Measurements from ENCODE around the gene MRPS15. TPM values are rescaled to one million over a fixed set of nuclear protein-coding genes. Genes with fewer than 3 reads are reported as not detected.
A peak's percentile ranks its signal among the peaks of the same experiment; 100 is the strongest.

The MRPS15 gene
- total RNA-seq, 1 donor from 2014 or later: 72.0 TPM

- TF ChIP-seq, protein P1, sequence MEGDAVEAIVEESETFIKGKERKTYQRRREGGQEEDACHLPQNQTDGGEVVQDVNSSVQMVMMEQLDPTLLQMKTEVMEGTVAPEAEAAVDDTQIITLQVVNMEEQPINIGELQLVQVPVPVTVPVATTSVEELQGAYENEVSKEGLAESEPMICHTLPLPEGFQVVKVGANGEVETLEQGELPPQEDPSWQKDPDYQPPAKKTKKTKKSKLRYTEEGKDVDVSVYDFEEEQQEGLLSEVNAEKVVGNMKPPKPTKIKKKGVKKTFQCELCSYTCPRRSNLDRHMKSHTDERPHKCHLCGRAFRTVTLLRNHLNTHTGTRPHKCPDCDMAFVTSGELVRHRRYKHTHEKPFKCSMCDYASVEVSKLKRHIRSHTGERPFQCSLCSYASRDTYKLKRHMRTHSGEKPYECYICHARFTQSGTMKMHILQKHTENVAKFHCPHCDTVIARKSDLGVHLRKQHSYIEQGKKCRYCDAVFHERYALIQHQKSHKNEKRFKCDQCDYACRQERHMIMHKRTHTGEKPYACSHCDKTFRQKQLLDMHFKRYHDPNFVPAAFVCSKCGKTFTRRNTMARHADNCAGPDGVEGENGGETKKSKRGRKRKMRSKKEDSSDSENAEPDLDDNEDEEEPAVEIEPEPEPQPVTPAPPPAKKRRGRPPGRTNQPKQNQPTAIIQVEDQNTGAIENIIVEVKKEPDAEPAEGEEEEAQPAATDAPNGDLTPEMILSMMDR (IDR thresholded peaks at IDR 0.05; ENCODE audit: unreplicated experiment): no peak
- Mint-ChIP-seq H3K4me3 (ENCODE audit: low read depth) (no peak overlapping the region), H3K27ac (no peak overlapping the region), H3K27me3 (no peaks in the 10 kb centered on the region), H3K9me3 (ENCODE audit: low read depth) (no peaks in the 10 kb centered on the region), H3K4me1 (ENCODE audit: low read depth) (peaks cover 7% of the 10 kb centered on the region), H3K36me3 (ENCODE audit: insufficient read depth) (peaks cover 4% of the 10 kb centered on the region)
- DNase-seq (ENCODE audit: low spot score, unreplicated experiment): no peak
Measured at GRCh38 chr1:36442337-36442736, 21.8 kb downstream of the MRPS15 start.

DNA sequence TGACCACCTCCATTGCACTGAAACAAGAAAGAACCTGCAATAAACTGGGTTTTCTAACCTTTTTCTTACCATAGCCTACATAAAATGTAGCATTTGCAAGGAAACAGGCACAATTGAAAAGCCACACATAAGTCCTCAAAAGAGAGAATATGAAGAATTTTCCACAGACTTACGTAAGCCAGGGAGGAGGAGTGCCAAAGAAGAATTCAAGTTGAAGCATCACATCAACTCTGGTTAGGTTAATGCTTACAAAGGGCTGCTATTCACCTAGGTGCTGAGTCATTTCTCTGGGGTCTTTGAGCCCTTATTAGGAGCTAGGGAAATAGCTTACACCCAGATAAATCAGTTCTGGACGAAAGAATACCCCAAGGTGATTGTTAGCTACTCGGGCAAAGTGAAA is 23.5 kb downstream of the MRPS15 start:
- Mint-ChIP-seq H3K36me3 (ENCODE audit: insufficient read depth) (peaks cover 6% of the 10 kb centered on the region), H3K4me1 (ENCODE audit: low read depth) (peaks cover 7% of the 10 kb centered on the region), H3K9me3 (ENCODE audit: low read depth) (no peaks in the 10 kb centered on the region), H3K27ac (peak overlapping the region; percentile 16), H3K4me3 (ENCODE audit: low read depth) (no peak overlapping the region), H3K27me3 (no peaks in the 10 kb centered on the region)
- TF ChIP-seq, protein P1 (IDR thresholded peaks at IDR 0.05; ENCODE audit: unreplicated experiment): no peak
- no peak for DNase-seq (ENCODE audit: low spot score, unreplicated experiment)

DNA sequence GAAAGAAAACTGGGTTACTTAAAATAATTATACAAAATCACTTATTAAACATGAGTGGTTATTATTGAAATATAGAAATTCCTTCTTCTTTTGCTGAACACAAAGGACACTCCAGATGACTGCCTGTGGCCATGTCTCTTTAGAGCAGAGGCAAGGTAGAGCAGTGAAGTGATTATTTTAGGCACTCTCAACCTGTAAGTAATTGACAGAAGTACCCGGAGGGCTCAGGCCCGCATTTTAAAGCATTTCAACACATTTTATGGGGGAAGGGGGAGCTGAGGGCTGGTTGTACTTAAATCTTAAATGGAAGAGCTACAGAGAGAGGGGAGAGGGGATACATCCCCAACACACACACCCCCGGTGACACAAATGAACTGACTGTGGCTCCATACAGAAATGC is 24.1 kb downstream of the MRPS15 start:
- Mint-ChIP-seq H3K27ac (peak overlapping the region; percentile 22), H3K4me3 (ENCODE audit: low read depth) (no peak overlapping the region), H3K36me3 (ENCODE audit: insufficient read depth) (peaks cover 6% of the 10 kb centered on the region), H3K27me3 (no peaks in the 10 kb centered on the region), H3K9me3 (ENCODE audit: low read depth) (no peaks in the 10 kb centered on the region), H3K4me1 (ENCODE audit: low read depth) (peaks cover 7% of the 10 kb centered on the region)
- TF ChIP-seq, protein P1 (IDR thresholded peaks at IDR 0.05; ENCODE audit: unreplicated experiment): no peak
- DNase-seq (ENCODE audit: low spot score, unreplicated experiment): no peak

DNA sequence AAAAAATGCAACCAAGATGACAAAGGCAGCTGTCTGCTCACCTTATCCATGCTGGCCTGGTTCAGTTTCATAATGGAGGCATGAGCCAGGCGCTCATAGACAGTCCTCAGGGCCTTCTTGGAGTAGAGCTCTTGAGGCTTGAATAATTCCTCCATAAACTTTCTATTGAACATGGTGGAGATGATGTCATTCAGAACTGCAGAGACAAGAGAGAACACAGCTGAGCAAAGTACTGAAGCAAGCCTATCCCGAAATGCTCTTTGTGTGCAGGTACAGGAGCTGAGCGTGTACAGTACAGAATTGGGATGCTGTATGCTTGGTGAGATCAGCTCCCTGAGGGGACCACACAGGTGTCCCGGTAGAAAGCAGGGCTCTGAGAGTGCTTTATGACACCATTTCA is 25.5 kb downstream of the MRPS15 start:
- Mint-ChIP-seq H3K4me1 (ENCODE audit: low read depth) (peaks cover 7% of the 10 kb centered on the region), H3K4me3 (ENCODE audit: low read depth) (no peak overlapping the region), H3K36me3 (ENCODE audit: insufficient read depth) (peaks cover 8% of the 10 kb centered on the region), H3K9me3 (ENCODE audit: low read depth) (no peaks in the 10 kb centered on the region), H3K27ac (peak overlapping the region; percentile 24), H3K27me3 (no peaks in the 10 kb centered on the region)
- DNase-seq (ENCODE audit: low spot score, unreplicated experiment): no peak
- TF ChIP-seq, protein P1 (IDR thresholded peaks at IDR 0.05; ENCODE audit: unreplicated experiment): no peak

DNA sequence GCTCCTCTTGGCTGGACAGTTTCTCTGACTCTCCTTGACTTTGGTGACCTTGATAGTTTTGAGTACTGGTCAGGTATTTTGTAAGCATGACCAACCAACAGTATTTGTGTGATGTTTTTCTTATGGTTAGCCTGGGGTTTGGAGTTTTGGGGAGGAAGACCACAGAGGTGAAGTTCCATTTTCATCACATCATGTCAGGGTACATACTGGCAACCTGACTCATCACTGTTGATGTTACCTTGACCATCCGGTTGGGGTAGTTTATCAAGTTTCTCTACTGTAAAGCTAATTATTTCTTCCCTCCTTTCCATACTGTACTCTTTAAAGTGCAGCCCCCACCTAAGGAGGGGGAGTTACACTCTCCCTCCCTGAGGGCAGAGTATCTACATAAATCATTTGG is 27.4 kb downstream of the MRPS15 start:
- Mint-ChIP-seq H3K36me3 (ENCODE audit: insufficient read depth) (peaks cover 11% of the 10 kb centered on the region), H3K27ac (no peak overlapping the region), H3K9me3 (ENCODE audit: low read depth) (no peaks in the 10 kb centered on the region), H3K4me3 (ENCODE audit: low read depth) (no peak overlapping the region), H3K27me3 (no peaks in the 10 kb centered on the region), H3K4me1 (ENCODE audit: low read depth) (peaks cover 15% of the 10 kb centered on the region)
- DNase-seq (ENCODE audit: low spot score, unreplicated experiment): no peak
- TF ChIP-seq, protein P1 (IDR thresholded peaks at IDR 0.05; ENCODE audit: unreplicated experiment): no peak
